ENCODE data around the gene HDGFL3.

GRCh38 chr15:83207009-83207659 is 489 bp downstream of the HDGFL3 start:
- TF ChIP-seq, protein P1, sequence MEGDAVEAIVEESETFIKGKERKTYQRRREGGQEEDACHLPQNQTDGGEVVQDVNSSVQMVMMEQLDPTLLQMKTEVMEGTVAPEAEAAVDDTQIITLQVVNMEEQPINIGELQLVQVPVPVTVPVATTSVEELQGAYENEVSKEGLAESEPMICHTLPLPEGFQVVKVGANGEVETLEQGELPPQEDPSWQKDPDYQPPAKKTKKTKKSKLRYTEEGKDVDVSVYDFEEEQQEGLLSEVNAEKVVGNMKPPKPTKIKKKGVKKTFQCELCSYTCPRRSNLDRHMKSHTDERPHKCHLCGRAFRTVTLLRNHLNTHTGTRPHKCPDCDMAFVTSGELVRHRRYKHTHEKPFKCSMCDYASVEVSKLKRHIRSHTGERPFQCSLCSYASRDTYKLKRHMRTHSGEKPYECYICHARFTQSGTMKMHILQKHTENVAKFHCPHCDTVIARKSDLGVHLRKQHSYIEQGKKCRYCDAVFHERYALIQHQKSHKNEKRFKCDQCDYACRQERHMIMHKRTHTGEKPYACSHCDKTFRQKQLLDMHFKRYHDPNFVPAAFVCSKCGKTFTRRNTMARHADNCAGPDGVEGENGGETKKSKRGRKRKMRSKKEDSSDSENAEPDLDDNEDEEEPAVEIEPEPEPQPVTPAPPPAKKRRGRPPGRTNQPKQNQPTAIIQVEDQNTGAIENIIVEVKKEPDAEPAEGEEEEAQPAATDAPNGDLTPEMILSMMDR (IDR thresholded peaks at IDR 0.05): no peak
- no peak for TF ChIP-seq POLR2A (IDR thresholded peaks at IDR 0.05)

All from esophagus squamous epithelium (tissue), 4 donors.